H1 (cell line): ENCODE results near the gene FOXC2. TPM values are rescaled to one million over a fixed set of nuclear protein-coding genes. Genes with fewer than 3 reads are reported as not detected.

Experiments used
- BCL11A ChIP-seq, 2 experiments: IDR thresholded peaks; one replicate each; pipeline ENCODE4 v1.6.1; 2011; ENCODE audit warnings: low read depth in 2 of 2, low read length in 2 of 2, mild to moderate bottlenecking in 2 of 2
- CREB1 ChIP-seq: IDR thresholded peaks from 2 replicates; pipeline ENCODE4 v1.6.1; 2012; ENCODE audit warnings: inconsistent platforms
- E2F6 ChIP-seq: IDR thresholded peaks from 2 replicates; pipeline ENCODE4 v1.6.1; 2012; ENCODE audit warnings: inconsistent platforms
- EP300 ChIP-seq, 2 experiments: IDR thresholded peaks; 1 replicate in 1 of 2; 2 replicates in 1 of 2; pipeline ENCODE4 v1.6.1; 2011 to 2012; ENCODE audit warnings: low read depth in 2 of 2, low read length in 2 of 2, mild to moderate bottlenecking in 2 of 2, borderline replicate concordance in 1 of 2, inconsistent platforms in 1 of 2, moderate library complexity in 1 of 2
- EZH2 ChIP-seq: fragments of 200-600 bp; sonication (generic); IDR thresholded peaks from 2 replicates; pipeline ENCODE4 v1.7.1; 2012; ENCODE audit warnings: low read depth, mild to moderate bottlenecking, moderate library complexity, low read length, inconsistent platforms; ENCODE audit not compliant: severe bottlenecking
- FOSL1 ChIP-seq: IDR thresholded peaks from 2 replicates; pipeline ENCODE4 v1.6.1; 2011; ENCODE audit warnings: mild to moderate bottlenecking, low read depth, low read length, moderate library complexity; ENCODE audit not compliant: insufficient read depth
- MAX ChIP-seq: IDR thresholded peaks from 2 replicates; pipeline ENCODE4 v1.6.1; 2012; ENCODE audit warnings: inconsistent platforms
- PHF8 ChIP-seq: fragments of 200-600 bp; sonication (generic); conservative IDR thresholded peaks from 2 replicates; pipeline ENCODE4 v1.7.1; 2012; ENCODE audit warnings: low read depth, mild to moderate bottlenecking, inconsistent platforms, low read length, moderate library complexity
- POLR2A ChIP-seq, 2 experiments: IDR thresholded peaks; 1 replicate in 1 of 2; 2 replicates in 1 of 2; pipeline ENCODE4 v1.6.1; 2011; ENCODE audit warnings: low read depth in 2 of 2, low read length in 2 of 2, mild to moderate bottlenecking in 2 of 2; ENCODE audit errors: control extremely low read depth in 1 of 2
- POLR2AphosphoS5 ChIP-seq: IDR thresholded peaks from 2 replicates; pipeline ENCODE4 v1.6.1; 2011; ENCODE audit warnings: low read depth, low read length
- RNF2 ChIP-seq: fragments of 200-900, 300-1000 bp; sonication (generic); IDR thresholded peaks from 2 replicates; pipeline ENCODE4 v1.7.1; 2016; ENCODE audit warnings: borderline replicate concordance, low read depth, mild to moderate bottlenecking, antibody characterized with exemption, low read length; ENCODE audit not compliant: poor library complexity, severe bottlenecking; ENCODE audit errors: missing control alignments
- SIN3A ChIP-seq, 2 experiments: IDR thresholded peaks in 1 of 2; conservative IDR thresholded peaks in 1 of 2; 2 replicates each; pipeline ENCODE4 v1.6.1; 2011 to 2012; ENCODE audit warnings: low read length in 2 of 2, improper control_type of control experiment in 1 of 2, low read depth in 1 of 2, mild to moderate bottlenecking in 1 of 2
- SIRT6 ChIP-seq: IDR thresholded peaks from one replicate; pipeline ENCODE4 v1.7.1; 2012; ENCODE audit warnings: low read length, inconsistent platforms
- SP1 ChIP-seq: IDR thresholded peaks from 2 replicates; pipeline ENCODE4 v1.6.1; 2011; ENCODE audit warnings: low read depth, low read length
- SP2 ChIP-seq: IDR thresholded peaks from 2 replicates; pipeline ENCODE4 v1.6.1; 2012; ENCODE audit warnings: mild to moderate bottlenecking, low read length, inconsistent platforms
- SUZ12 ChIP-seq: fragments of 200-600 bp; sonication (generic); IDR thresholded peaks from 2 replicates; pipeline ENCODE4 v1.6.1; 2012; ENCODE audit warnings: mild to moderate bottlenecking, inconsistent platforms, low read length, moderate library complexity, mixed read lengths
- TAF7 ChIP-seq: optimal IDR thresholded peaks from 2 replicates; pipeline ENCODE3; 2011; ENCODE audit warnings: low read depth, mild to moderate bottlenecking, inconsistent platforms, low read length, moderate library complexity, borderline replicate concordance
- YY1 ChIP-seq: IDR thresholded peaks from 2 replicates; pipeline ENCODE4 v1.6.1; 2011; ENCODE audit warnings: low read depth, mild to moderate bottlenecking, low read length
- polyA plus RNA-seq, 7 experiments: library from polyadenylated mRNA; depleted of rRNA in 3 of 7; stranded (reverse) in 5 of 7; unstranded in 2 of 7; fragments of >200 nt in 5 of 7; fragments of 200-250 nt in 2 of 7; gene quantifications; 1 replicate in 5 of 7; 2 replicates in 1 of 7; 4 replicates in 1 of 7; pipeline versions ENCODE4 v1.2.1 to v1.2.3, GENCODE V29; 2011 to 2013; ENCODE audit warnings: missing spikeins in 2 of 7, mixed read lengths in 2 of 7
- total RNA-seq: library from RNA; stranded (reverse); fragmentation: NEBNext Ultra II Directional; extraction: Animal tissue kit (Norgen Biotek cat#: 25700); gene quantifications from 2 replicates; pipeline ENCODE4 v1.2.1, GENCODE V29; 2021

The FOXC2 gene
- total and polyA plus RNA-seq, 2 of the 8 experiments (the other 6 are each of a cell fraction or from before 2014, with no cell fraction given) = 0.09 TPM; not detected in 1

GRCh38 chr16:86567701-86568581 is 1.3 kb downstream of the FOXC2 start (continued):
- TF ChIP-seq EZH2 (peak; percentile 91), TAF7 (no peak), E2F6 (peak; percentile 36; the same call in 1 of the 2 replicates), SIRT6 (no peak), BCL11A (IDR thresholded peaks at IDR 0.05; ENCODE audit: low read depth in 2 of 2, low read length in 2 of 2) (no peak), YY1 (no peak), MAX (peak; percentile 28; the same call in 1 of the 2 replicates), RNF2 (peak; percentile 84), SP2 (no peak), POLR2AphosphoS5 (no peak), POLR2A (IDR thresholded peaks at IDR 0.05; ENCODE audit: control extremely low read depth in 1 of 2, low read depth in 2 of 2, low read length in 2 of 2) (no peak), PHF8 (no peak), FOSL1 (no peak), EP300 (IDR thresholded peaks at IDR 0.05; ENCODE audit: borderline replicate concordance in 1 of 2, low read depth in 2 of 2, low read length in 2 of 2) (no peak), SP1 (no peak), CREB1 (no peak), SUZ12 (peak; percentile 93), SIN3A (conservative IDR thresholded peaks at IDR 0.05 in 1 of 2, IDR thresholded peaks at IDR 0.05 in 1 of 2; ENCODE audit: low read depth in 1 of 2, low read length in 2 of 2) (no peak)
